ENCODE results near the gene ANGPT4. TPM values are rescaled to one million over a fixed set of nuclear protein-coding genes. Genes with fewer than 3 reads are reported as not detected.

Gene ANGPT4
- total RNA-seq, 1 donor from 2014 or later = not detected

DNA sequence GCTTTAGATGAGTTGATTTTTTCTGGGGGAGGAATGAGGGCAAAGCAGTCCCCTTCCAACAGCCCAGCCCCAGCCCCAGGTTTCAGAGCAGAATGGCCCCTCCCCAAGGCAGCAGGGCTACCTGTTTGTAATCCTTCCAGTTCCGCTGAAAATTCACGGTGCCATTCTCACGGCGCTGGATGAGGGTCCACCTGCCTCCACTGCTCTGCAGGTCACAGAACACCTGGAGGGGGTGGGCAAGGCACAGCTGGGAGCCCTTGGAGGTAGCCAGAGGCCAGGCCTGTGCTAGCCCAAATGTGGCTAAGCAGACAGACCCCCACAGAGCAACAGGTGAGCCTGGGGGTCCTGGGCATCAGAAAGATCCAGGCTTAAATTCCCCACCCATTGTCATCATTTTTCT lies 36.5 kb downstream of the ANGPT4 start:
- Mint-ChIP-seq H3K36me3 (ENCODE audit: low read depth) (no peaks in the 10 kb centered on the region), H3K4me1 (peaks cover 3% of the 10 kb centered on the region), H3K4me3 (no peak overlapping the region), H3K9me3 (no peaks in the 10 kb centered on the region), H3K27ac (no peak overlapping the region), H3K27me3 (peaks cover 5% of the 10 kb centered on the region)
- intact Hi-C loops (cut with micrococcal nuclease) = no loop called here
- ATAC-seq (ENCODE audit: low read depth) (no peak), DNase-seq (no peak)
- ChIA-PET POLR2A (no interaction called here), CTCF (no interaction called here)
- TF ChIP-seq, protein P1, sequence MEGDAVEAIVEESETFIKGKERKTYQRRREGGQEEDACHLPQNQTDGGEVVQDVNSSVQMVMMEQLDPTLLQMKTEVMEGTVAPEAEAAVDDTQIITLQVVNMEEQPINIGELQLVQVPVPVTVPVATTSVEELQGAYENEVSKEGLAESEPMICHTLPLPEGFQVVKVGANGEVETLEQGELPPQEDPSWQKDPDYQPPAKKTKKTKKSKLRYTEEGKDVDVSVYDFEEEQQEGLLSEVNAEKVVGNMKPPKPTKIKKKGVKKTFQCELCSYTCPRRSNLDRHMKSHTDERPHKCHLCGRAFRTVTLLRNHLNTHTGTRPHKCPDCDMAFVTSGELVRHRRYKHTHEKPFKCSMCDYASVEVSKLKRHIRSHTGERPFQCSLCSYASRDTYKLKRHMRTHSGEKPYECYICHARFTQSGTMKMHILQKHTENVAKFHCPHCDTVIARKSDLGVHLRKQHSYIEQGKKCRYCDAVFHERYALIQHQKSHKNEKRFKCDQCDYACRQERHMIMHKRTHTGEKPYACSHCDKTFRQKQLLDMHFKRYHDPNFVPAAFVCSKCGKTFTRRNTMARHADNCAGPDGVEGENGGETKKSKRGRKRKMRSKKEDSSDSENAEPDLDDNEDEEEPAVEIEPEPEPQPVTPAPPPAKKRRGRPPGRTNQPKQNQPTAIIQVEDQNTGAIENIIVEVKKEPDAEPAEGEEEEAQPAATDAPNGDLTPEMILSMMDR (IDR thresholded peaks at IDR 0.05) = no peak

DNA sequence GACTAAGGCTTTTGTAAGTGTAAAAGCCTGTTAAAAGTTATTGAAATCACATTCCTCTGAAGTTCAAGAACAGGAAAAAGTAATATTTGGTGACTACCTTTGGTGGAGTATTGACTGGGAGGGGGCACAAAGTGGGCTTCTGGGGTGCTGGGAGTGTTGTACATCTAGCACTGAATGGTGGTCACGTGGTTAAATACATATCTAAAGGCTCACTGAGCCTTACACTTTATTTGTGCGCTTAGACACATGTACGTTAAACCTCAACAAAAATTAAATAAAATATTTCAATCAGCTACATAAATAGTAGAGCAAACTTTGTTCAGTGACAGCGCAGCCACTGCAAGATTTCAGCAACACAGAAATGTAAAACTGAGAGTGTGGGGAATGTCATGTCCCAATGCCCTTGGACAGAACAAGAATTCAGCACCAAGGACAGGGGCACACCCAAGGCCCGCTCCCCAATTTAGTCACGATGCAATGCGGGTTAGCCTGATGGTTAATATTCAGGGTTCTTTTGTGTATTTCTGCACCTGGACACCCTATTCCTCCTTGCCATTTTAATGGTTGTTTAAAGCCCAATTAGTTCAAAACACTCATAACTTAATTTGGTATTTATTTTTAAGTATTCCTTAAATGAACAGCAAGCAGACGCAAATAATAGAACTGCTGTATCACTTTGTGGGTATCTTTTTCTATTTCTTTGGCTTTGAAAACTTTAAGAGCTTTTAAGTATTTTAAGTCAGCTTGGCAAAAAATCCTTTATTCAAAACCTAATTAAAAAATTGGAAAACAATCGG lies 37.4 kb downstream of the ANGPT4 start:
- ATAC-seq (ENCODE audit: low read depth) (no peak), DNase-seq (no peak)
- POLR2A ChIA-PET = no interaction called here
- intact Hi-C loops (cut with micrococcal nuclease) = no loop called here
- Mint-ChIP-seq H3K27ac (no peak overlapping the region), H3K36me3 (ENCODE audit: low read depth) (no peaks in the 10 kb centered on the region), H3K4me1 (peaks cover 3% of the 10 kb centered on the region), H3K9me3 (no peaks in the 10 kb centered on the region), H3K27me3 (peaks cover 2% of the 10 kb centered on the region), H3K4me3 (no peak overlapping the region)
- TF ChIP-seq, protein P1 (IDR thresholded peaks at IDR 0.05) = no peak
- CTCF ChIA-PET = no interaction called here

DNA sequence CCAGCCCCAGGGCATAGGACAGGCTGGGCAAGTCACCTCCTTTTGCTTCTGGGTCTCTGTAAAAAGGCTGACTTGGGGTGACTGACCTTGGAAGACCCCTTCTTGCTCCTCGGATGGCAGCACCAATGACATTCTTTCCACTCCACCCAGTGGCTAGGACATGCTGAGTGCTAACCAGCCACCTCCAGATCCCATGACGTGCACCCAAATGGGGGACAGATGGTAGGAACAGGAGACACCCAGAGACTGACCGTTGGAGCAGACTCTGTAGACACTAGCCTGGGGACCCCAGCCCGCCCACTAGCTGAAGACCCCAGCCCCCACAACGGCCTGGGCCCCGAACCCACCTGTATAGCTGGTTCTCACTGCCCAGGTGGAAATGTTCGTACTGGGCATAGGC lies 38.3 kb downstream of the ANGPT4 start:
- CTCF ChIA-PET = no interaction called here
- Mint-ChIP-seq H3K36me3 (ENCODE audit: low read depth) (no peaks in the 10 kb centered on the region), H3K4me1 (peaks cover 3% of the 10 kb centered on the region), H3K4me3 (no peak overlapping the region), H3K27ac (no peak overlapping the region), H3K9me3 (no peaks in the 10 kb centered on the region), H3K27me3 (no peaks in the 10 kb centered on the region)
- intact Hi-C loops (cut with micrococcal nuclease) = no loop called here
- ATAC-seq (ENCODE audit: low read depth) = no peak
- POLR2A ChIA-PET = no interaction called here
- no peak for DNase-seq
- TF ChIP-seq, protein P1 (IDR thresholded peaks at IDR 0.05) = no peak

DNA sequence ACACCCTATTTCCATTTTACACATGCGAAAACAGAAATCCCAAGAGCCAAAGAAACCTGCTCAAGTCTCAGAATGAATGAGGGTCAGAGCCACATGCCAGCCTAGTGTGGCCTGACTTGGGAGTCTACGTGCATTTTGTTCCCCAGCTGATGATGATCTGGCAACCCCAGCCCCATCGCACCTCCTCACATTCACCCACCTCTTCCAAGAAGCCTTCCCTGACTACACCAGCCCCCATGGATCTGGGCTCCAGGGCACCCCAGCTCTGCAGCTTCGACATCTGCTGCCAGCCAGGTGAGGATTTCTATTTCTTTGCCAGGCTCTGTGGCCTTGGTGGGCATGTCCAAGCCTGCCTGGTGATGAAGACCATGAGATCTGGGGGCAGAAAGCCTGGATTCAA lies 41.0 kb downstream of the ANGPT4 start:
- intact Hi-C loops (cut with micrococcal nuclease) = no loop called here
- no peaks in the 10 kb centered on the region for H3K9me3 Mint-ChIP-seq
- ChIA-PET POLR2A (no interaction called here), CTCF (no interaction called here)
- no peak for DNase-seq
- H3K27me3 Mint-ChIP-seq = no peaks in the 10 kb centered on the region
- no peaks in the 10 kb centered on the region for H3K36me3 Mint-ChIP-seq (ENCODE audit: low read depth)
- no peak overlapping the region for H3K27ac Mint-ChIP-seq
- H3K4me1 Mint-ChIP-seq = no peaks in the 10 kb centered on the region
- ATAC-seq (ENCODE audit: low read depth) = no peak
- no peak overlapping the region for H3K4me3 Mint-ChIP-seq
- TF ChIP-seq, protein P1 (IDR thresholded peaks at IDR 0.05) = no peak

DNA sequence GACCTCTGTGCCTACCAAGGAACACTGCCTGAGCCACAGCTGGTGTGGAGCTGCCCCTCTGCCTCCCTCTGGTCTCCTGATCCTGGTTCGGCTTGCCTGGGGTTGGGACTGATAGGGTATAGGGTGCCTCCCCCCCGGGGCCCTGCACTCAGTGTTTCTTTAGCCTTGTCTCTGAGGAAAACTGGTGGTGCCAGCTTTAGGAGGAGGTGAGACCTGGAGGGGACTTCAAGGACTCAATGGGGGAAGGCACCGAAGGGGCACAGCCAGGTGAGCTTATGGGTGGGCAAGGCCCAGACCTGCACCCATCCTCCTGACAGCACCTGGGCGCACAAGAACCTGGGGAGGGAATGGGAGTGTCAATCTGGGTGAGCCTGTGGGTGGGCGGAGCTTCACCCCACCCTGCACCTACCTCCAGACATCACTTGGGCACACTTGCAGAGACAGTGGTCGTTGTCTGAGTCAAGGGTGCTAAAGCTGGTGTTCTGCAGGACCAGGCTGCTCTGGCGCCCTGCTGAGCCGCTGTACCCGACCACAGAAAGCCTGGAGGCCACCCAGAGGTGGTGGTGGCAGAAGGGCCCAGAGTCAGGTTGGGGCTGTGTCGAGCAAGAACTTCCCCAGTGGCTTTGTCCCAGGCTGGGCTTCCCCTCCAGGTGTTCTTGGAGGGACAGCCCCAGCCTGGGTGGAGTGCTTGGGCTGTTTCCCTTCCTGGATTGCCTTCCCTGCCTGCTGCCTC lies 42.1 kb downstream of the ANGPT4 start:
- CTCF ChIA-PET = no interaction called here
- H3K4me3 Mint-ChIP-seq = no peak overlapping the region

More for the DNA sequence above, 42.1 kb downstream of the ANGPT4 start:
- Mint-ChIP-seq H3K27me3 (no peaks in the 10 kb centered on the region), H3K36me3 (ENCODE audit: low read depth) (no peaks in the 10 kb centered on the region), H3K4me1 (no peaks in the 10 kb centered on the region), H3K9me3 (no peaks in the 10 kb centered on the region), H3K27ac (no peak overlapping the region)
- no peak for ATAC-seq (ENCODE audit: low read depth)
- intact Hi-C loops (cut with micrococcal nuclease) = no loop called here
- TF ChIP-seq, protein P1 (IDR thresholded peaks at IDR 0.05) = no peak
- no peak for DNase-seq
- POLR2A ChIA-PET = no interaction called here
